HUDEP-2 (cell line): Measurements from ENCODE around the gene TSTD2.

Source experiments
- DNase-seq, 76 experiments: peaks; one replicate each; lab custom pipeline; 2025; ENCODE audit not compliant: unreplicated experiment in 76 of 76; lab: John Stamatoyannopoulos, UW

Gene TSTD2

DNA sequence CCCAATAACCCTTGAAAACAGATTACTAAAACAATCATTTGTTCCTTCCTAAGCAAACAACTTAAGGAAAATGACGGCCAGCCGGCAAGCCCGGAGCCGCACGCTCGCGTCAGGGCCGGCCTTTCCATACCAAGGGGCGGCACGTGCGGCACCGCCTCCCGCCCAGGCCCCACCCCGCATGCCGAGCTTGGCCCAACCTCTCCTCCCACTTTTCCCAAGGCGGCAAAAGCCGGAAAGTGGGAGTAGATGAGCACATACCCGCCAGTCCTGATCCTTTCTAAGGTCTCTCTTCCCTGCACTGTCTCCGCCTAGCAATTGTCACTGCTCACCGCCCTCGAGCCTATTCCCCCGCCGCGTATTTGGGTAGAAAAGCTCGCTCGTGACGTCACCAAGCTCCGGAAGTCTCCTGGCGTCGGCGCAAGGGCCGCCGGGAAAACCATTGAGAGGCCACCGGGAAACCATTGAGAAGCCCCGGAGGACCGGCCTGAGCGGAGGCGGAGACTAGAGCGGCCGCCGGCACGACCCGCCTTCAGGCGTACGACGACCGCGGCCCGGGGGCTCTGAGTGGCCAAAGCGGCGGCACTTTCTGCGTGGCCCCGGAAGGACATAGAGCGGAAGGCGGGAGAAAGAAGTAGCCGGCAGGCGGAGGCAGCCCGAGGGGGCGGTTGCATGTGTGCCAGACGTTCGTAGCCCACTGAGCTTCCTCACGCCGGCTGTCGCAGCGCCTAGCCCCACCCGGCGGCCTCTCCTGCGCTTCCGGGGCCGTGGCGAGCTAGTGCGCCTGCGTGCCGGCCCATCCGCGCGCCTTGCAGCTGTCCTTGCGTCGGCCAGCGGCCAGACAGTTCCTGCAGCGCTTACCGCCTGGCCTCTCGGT, at the start of gene TSTD2, which contains the start of gene NCBP1:
Gene TSTD2, minus strand, starts transcription at position 384 of the 874 bp plus-strand sequence. CDS start 5,806 bp downstream, outside the sequence.
Gene NCBP1, plus strand, starts transcription at position 837 of the 874 bp plus-strand sequence. CDS start 61 bp downstream, outside the sequence.
- peak; percentile 52 to 99 (median 93) for DNase-seq

- no peak for DNase-seq
Observed at GRCh38 chr9:97682242-97682641, 49.1 kb upstream of the TSTD2 start.

DNA sequence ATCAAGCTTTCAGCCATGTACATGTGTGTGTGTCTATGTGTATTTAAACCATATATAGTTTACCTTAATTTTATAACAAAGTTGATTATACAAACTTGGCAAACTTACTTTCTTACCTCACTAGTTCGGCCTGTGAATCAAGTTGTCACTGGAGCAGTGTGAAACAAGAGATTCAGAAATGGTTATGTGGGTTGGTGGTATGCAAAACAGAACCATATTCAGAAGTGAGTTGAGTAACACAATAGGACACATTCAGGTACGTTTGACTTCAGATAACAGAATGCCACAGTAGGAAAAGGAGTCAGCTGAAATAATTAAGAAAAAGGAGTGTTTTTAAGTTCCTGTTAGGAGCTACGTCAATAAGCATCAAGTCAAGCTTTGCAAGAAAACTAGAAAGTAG, 42.5 kb upstream of the TSTD2 start:
- DNase-seq, result no peak

GRCh38 chr9:97673922-97674321, 40.8 kb upstream of the TSTD2 start:
- no peak for DNase-seq

GRCh38 chr9:97672403-97672802, 39.2 kb upstream of the TSTD2 start:
- no peak for DNase-seq

DNA sequence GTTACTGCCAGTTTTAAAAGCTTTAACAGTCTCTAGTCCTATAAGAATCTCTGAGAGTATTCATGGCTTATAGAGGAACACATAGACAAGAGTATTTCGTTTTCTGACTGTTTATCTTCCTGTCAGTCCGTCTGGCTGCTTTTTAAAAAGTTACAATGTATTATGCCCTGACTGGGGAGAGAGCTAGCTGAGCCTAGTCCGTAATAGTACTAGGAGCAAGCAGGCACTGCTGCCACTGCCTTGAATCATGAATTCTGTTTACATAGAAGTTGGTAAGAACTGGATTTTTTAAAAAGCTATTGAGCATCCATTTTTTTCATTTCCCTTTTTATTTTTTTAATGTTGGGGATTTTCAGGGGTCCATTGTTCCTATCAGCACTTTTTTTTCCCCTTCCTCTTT, 37.4 kb upstream of the TSTD2 start:
- DNase-seq, result no peak

DNA sequence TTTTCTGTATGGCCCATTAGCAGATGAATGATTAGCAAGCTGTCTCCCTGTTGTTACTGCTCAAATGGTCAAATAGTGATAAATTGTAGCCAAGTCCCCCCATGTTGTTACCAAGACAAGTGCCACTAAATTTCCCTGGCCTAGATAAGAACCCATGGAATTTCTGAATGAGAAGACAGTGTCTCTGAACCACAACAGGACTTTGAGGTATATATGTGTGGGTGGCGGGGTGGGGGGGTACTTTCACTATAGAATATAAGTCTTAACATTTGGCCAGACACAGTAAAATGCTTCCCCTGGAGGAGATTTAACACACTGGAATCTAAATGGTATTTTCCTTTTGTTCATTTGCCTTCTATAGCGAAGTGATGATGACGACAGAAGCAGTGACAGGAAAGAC, 35.3 kb upstream of the TSTD2 start:
- no peak for DNase-seq

DNA sequence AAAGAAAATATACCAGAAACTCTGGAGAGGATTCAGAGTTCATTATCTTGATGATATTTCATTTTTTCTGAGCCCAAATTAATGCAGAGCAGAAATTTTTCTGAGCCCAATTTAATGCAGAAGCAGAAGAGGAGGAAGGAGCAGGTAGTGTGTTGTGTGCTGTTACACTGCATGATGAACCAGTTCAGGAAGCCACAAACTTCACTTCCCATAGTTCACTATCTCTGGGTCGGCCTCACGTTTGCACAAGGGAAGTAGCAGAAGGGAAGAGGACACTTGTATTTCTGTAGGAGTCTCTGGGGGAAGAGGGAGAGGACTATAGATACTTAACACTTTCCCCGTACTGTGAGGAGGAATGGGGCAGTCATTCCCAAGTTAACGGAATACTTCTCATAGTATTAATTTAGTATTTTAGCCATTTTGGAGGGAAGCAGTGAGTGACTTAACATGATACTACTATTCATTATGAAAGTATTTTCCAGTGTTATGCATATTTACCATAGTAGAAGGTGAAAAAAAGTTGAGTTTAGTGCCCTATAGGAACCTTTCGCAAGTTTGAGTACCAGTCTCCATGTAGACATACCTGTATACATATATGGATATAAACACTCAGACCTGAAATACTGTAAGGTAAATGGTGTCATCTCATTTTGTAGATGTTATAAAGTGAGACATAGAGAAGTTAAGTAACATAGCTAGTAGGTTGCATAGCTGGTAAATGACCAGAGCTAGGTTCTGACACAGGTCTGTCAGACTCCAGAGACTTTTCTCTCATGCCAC, 33.9 kb upstream of the TSTD2 start:
- no peak for DNase-seq

GRCh38 chr9:97665742-97666141, 32.6 kb upstream of the TSTD2 start:
- DNase-seq, result no peak

DNA sequence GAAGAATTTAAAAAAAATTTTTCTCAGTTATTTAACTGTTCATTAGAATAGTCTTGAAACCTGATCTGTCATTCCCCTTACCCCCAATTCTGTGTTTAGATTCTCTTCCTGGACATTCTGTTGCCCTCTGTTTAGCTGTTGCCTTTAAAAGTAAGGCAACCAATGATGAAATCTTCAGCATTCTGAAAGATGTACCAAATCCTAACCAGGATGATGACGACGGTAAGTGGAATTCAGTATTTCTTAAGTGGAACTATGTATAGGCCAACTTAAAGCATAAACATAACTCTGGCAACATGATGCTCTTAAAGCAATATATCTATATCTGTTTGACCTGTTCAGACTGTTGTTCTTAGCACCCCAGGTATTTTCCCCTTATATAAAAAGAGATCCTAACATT, 27.7 kb upstream of the TSTD2 start:
- no peak for DNase-seq

- peak in 1 of 76 experiments; percentile 8 for DNase-seq
Observed at GRCh38 chr9:97660340-97660739, 27.2 kb upstream of the TSTD2 start.

DNA sequence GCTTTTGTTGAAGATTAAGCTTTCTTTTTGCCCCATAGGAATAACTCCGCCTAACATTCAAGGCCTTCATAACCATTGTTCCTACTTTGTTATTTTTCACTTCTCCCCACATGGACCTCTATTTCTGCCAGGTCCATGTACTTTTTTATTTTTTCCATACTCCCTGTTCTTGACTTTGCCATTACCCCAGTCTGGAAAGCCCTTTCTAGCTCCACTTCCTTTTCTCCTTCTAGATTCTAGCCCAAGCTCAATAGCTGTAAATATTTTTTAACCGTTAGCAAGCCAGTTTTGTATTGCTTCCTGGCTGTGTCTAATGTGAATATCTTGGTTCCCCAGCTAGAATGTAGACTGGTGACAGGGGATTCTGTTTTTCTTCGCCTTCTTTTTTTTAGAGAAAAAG, 26.6 kb upstream of the TSTD2 start:
- no peak for DNase-seq

- DNase-seq, result no peak
Observed at GRCh38 chr9:97658707-97659106, 25.5 kb upstream of the TSTD2 start.

- no peak for DNase-seq
Observed at GRCh38 chr9:97651646-97652045, 18.5 kb upstream of the TSTD2 start.

DNA sequence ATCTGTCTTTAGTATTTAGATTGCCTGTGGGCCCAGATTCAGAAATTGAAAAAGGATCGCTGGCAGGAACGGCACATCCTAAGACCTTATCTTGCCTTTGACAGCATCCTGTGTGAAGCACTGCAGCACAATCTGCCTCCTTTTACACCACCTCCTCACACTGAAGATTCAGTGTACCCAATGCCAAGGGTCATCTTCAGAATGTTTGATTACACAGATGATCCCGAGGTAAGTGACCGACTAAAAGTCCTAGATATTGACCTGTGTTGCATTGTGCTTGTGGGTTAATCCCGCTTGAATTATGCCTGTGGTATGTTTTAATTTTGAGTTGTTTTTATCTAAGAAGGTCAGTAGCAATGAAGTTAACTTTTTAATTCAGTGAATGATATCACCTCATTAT, 14.8 kb upstream of the TSTD2 start:
- no peak for DNase-seq

GRCh38 chr9:97645720-97646119, 12.6 kb upstream of the TSTD2 start:
- DNase-seq, result no peak

DNA sequence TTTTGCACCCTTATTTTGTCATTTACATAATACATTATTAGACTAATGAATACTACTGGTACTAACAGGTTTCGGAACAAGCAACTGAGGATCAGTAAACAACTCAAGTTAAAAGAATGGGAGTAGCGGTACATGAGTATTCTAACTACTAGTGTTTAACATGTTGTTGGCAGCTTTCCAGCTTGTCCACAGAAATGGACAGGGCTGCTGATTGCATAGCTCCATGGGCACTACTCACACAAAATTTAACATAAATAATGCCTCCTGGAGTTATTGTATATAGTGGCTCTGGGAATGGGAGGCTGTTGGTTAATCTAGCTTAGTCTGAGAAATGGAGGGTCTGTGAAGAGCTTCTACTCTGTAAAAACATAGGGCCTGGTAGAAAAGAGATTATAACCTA, 7.2 kb upstream of the TSTD2 start:
- DNase-seq, result peak in 1 of 76 experiments; percentile 14

- peak in 2 of 76 experiments; percentile 2 to 9 for DNase-seq
Observed at GRCh38 chr9:97638666-97639065, 5.5 kb upstream of the TSTD2 start.

- DNase-seq, result no peak
Observed at GRCh38 chr9:97636903-97637302, 3.7 kb upstream of the TSTD2 start.

DNA sequence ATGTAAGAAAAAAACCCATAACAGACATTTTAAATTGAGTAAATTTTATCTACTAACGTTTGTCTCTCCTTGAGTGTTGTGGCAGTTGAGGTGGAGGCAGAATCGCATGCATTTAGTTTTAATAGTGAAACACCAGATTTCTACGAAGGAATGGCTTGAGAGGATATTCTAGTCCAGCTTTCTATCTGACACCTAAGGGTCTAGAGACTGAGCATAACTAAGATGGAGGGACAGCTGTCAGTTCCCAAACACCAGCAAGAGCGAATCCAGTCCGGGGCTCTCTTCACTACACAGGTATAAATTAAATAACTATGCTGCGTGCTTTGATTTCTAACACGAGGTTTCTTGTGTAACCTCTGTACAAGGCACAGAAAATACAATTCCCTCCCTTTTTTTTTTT, 1.9 kb upstream of the TSTD2 start:
- no peak for DNase-seq

GRCh38 chr9:97633859-97634490, 807 bp upstream of the TSTD2 start:
- DNase-seq, result no peak
